ENCODE results near the gene C1QTNF3. TPM values are rescaled to one million over a fixed set of nuclear protein-coding genes. Genes with fewer than 3 reads are reported as not detected.

Gene C1QTNF3
- total and polyA plus RNA-seq, 8 donors, result 3.6 to 84.1 (median 10.9) TPM

GRCh38 chr5:34042321-34042720 lies 692 bp downstream of the C1QTNF3 start:
- Histone ChIP-seq H3K4me1 (peaks cover 21 to 63% (median 40%) of the 10 kb centered on the region in 4 donors), H3K27me3 (no peaks in the 10 kb centered on the region), H3K4me3 (peak overlapping the region; percentile 9 to 25 (median 14)), H3K27ac (peak overlapping the region in 3 of 5 donors; percentile 64 to 71 (median 68)), H3K36me3 (no peaks in the 10 kb centered on the region), H3K9me3 (no peaks in the 10 kb centered on the region)
- 48 to 71% (median 58%) methylated on average over 7 of the region's 7 CpGs for WGBS, 5 donors
- intact Hi-C loops (cut with DNase I; ENCODE audit: low total_unique reads), result no loop called here
- TF ChIP-seq POLR2AphosphoS5 (IDR thresholded peaks at IDR 0.05) (no peak), CTCF (IDR thresholded peaks at IDR 0.05) (no peak), POLR2A (IDR thresholded peaks at IDR 0.05) (no peak), EP300 (IDR thresholded peaks at IDR 0.05) (no peak)
- peak in 1 of 2 donors; percentile 40 for DNase-seq

GRCh38 chr5:34041247-34041972 lies 1.6 kb downstream of the C1QTNF3 start:
- Histone ChIP-seq H3K36me3 (no peaks in the 10 kb centered on the region), H3K4me1 (peaks cover 21 to 63% (median 41%) of the 10 kb centered on the region in 4 donors), H3K4me3 (no peak overlapping the region), H3K9me3 (no peaks in the 10 kb centered on the region), H3K27ac (no peak overlapping the region), H3K27me3 (no peaks in the 10 kb centered on the region)
- no peak for TF ChIP-seq EP300 (IDR thresholded peaks at IDR 0.05)
- TF ChIP-seq POLR2A (IDR thresholded peaks at IDR 0.05), result no peak
- no peak for TF ChIP-seq CTCF (IDR thresholded peaks at IDR 0.05)
- TF ChIP-seq POLR2AphosphoS5 (IDR thresholded peaks at IDR 0.05), result no peak
- DNase-seq, result no peak
- WGBS, 5 donors, result 32 to 77% (median 52%) methylated on average over 1 of the region's 1 CpG
- intact Hi-C loops (cut with DNase I; ENCODE audit: low total_unique reads), result no loop called here

GRCh38 chr5:34040472-34040871 lies 2.5 kb downstream of the C1QTNF3 start:
- intact Hi-C loops (cut with DNase I; ENCODE audit: low total_unique reads), result no loop called here
- peak in 1 of 2 donors; percentile 30 for DNase-seq
- Histone ChIP-seq H3K9me3 (no peaks in the 10 kb centered on the region), H3K4me1 (peaks cover 21 to 54% (median 35%) of the 10 kb centered on the region in 4 donors), H3K4me3 (no peak overlapping the region), H3K27ac (no peak overlapping the region), H3K36me3 (peaks cover 0 to 2% (median under 1%) of the 10 kb centered on the region in 4 donors), H3K27me3 (no peaks in the 10 kb centered on the region)
- 58 to 81% (median 75%) methylated on average over 3 of the region's 3 CpGs for WGBS, 5 donors
- TF ChIP-seq POLR2AphosphoS5 (IDR thresholded peaks at IDR 0.05), result no peak
- TF ChIP-seq EP300 (IDR thresholded peaks at IDR 0.05), result no peak
- TF ChIP-seq CTCF (IDR thresholded peaks at IDR 0.05), result no peak
- no peak for TF ChIP-seq POLR2A (IDR thresholded peaks at IDR 0.05)

- Histone ChIP-seq H3K9me3 (no peaks in the 10 kb centered on the region), H3K27me3 (no peaks in the 10 kb centered on the region), H3K4me1 (peaks cover 16 to 45% (median 29%) of the 10 kb centered on the region in 4 donors), H3K36me3 (peaks cover 6 to 11% (median 7%) of the 10 kb centered on the region in 4 donors), H3K27ac (no peak overlapping the region), H3K4me3 (no peak overlapping the region)
- DNase-seq, result no peak
- WGBS, 5 donors, result 92 to 96% (median 93%) methylated on average over 10 of the region's 10 CpGs
- no peak for TF ChIP-seq EP300 (IDR thresholded peaks at IDR 0.05)
- no peak for TF ChIP-seq POLR2AphosphoS5 (IDR thresholded peaks at IDR 0.05)
- no peak for TF ChIP-seq POLR2A (IDR thresholded peaks at IDR 0.05)
- no peak for TF ChIP-seq CTCF (IDR thresholded peaks at IDR 0.05)
- intact Hi-C loops (cut with DNase I; ENCODE audit: low total_unique reads), result no loop called here
Measured at GRCh38 chr5:34039398-34040157, 3.4 kb downstream of the C1QTNF3 start.

Data from stomach (tissue), 9 donors.